ENCODE results near the gene NAPEPLD. TPM values are rescaled to one million over a fixed set of nuclear protein-coding genes. Genes with fewer than 3 reads are reported as not detected.

Gene NAPEPLD
- 32.2 TPM for total RNA-seq

DNA sequence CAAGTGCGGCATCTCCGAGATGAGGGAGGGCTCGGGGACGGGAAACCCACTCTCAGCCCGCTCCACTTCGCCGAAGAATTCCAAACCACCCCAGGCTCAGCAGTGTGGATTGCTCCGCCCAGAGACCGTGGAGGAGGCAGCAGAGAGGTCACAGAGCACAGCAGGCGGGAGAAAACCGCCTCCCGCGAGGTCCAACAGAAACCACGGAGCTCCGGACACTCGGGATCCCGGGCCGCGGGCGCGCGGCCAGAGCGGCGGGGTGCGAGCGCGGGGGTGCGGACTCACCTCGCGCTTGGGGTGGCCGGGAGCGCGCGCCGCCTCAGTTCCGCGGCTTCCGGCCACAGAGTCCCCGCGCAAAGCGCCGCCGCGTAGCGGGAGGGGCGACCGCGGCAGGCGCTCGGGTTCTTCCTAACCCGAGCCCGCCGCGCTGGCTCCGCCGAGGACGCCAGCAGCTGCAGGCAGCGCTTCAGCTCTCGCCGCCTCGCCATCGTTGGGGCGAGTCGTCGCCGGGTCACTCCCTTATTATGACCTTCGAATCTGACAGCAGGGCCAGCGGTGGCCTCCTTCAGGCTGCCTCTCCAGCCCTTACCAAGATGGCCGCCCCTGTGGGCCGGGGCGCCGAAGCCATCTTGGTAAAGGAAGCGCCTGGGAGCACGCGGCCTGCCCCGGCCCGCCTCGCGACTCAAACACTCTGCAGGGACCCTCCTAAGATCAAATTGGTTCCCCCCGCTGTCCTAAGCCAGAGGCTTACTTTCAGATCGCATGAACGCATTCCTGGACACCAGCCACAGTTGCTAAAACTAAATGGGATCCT is at the start of gene NAPEPLD:
NAPEPLD (minus strand) TSS at position 106 of the 814 bp plus-strand sequence. CDS start 20,323 bp downstream, outside the sequence.

DNA sequence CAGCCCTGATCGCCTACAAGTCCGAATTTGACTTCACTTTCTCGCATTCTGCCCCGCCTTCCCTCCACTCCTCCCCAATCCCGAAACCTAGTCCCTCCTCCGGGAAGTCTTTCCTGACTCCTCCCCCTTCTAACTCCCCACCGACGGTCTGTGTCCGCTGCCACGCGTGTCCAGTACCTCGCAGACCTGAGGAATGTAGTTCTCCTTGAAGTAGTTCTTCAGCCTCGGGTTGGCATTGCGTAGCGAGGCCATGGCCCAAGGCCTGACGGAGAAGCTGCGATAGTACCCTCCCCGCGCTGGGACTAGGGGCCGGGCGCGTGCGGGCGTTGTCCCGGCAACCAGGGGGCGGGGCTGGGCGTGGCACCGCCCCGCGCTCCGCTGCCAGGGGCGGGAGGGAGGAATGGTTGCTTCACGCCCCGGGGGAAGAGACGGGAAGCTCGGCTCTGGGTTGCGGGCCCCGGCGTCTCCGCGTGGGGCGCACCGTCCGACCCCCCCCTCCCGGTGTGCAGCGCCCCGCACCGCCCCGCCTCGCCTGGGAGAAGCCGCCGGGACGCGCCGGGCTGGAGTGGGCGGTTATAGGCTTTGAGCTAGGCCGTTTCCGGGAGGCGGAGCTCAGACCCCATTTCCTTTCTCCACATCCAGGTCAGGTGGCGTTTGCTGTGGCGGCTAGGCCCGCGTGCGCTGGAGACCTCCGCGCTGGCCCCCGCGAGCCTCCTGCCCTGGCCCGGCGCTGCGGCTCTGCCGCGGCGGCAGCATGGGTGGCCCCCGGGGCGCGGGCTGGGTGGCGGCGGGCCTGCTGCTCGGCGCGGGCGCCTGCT is 74.2 kb downstream of the NAPEPLD start, which contains the start of the genes ARMC10 and FBXL13:
ARMC10 (plus strand) TSS at position 622 of the 818 bp plus-strand sequence; CDS start at position 755, 133 bp downstream.
FBXL13 (minus strand) TSS at position 278 of the 818 bp plus-strand sequence.

Other genes starting within 250 kb of the NAPEPLD start
- 11.3 TPM for gene LRRC17, start 236.1 kb downstream of the NAPEPLD start, total RNA-seq
- gene FBXL13, start 74.3 kb downstream of the NAPEPLD start, total RNA-seq: 5.6 TPM
- 33.2 TPM for gene ARMC10, start 74.0 kb downstream of the NAPEPLD start, total RNA-seq
- gene PMPCB, start 148.3 kb upstream of the NAPEPLD start, total RNA-seq: 76.1 TPM
- gene DNAJC2, start 195.7 kb upstream of the NAPEPLD start, total RNA-seq: 22.2 TPM
- 104 TPM for gene PSMC2, start 198.5 kb upstream of the NAPEPLD start, total RNA-seq